Measurements from ENCODE around the gene STAT4. TPM values are rescaled to one million over a fixed set of nuclear protein-coding genes. Genes with fewer than 3 reads are reported as not detected.

Gene STAT4
- polyA plus RNA-seq, 1 donor, result 1.5 TPM

GRCh38 chr2:191173206-191173605 lies 22.4 kb upstream of the STAT4 start:
- no peak for DNase-seq

DNA sequence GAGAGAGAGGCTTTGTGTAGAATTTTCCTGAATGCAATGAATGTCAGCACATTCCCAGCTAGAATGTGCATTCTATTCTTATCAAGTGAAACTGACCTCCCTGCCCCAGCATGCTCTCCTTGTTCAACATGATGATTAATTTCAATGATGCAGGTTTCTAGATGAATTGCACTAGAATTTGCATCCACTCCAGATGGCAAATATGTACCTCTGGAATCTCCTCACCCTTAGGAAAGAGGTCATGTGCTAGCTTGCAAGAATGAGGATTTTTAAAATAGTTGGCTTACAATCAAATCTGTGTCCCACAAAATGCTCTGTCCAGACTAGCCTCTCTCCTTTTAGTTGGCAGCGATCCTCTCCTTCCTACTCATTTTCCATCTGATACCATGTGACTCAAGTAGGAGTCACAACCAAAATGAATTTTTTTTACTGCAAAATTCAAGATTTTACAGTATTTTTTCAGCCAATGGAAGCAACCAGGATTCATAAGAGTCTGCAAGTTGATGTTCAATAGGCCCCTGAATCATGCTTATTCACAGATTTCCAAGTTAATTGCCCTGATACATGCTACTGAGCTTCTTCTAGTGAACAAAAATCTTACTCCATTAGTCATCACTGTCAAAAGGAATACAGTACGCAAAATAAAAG lies 21.0 kb upstream of the STAT4 start:
- no peak for DNase-seq

- DNase-seq, result no peak
Measured at GRCh38 chr2:191171286-191171685, 20.5 kb upstream of the STAT4 start.

DNA sequence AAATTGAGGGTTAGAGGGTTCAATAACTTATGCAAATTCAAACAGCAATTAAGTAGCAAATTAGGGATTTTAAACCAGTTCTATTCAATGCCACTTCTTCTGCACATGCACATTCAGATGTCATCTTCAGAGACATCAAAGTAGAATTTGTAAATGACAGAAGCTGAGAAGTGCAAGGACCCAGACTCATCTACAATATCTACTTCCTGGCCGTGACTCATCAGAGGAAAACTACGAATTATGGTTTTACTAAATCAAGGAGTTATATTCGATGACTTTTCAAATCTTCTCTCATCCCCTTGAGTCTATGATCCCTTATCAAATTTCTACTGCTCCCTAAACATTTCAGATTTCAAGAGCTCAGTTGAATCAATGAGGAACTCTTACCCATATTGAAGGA lies 20.0 kb upstream of the STAT4 start:
- no peak for DNase-seq

DNA sequence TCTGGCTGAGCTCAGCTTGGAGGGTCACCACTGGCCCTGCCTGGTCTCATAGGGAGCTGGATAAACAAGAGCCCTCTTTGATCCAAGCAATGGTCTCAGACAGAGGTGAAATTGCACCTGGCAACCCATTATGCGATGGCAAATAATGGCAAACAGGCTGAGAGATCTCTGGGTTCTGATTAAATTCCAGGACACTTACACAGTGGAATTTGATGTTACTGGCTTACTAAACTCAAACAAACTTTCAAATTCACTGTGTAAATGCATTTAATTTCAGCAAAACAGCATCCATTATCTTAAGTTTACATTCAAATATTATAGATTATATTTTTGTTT lies 19.5 kb upstream of the STAT4 start:
- no peak for DNase-seq

- no peak for DNase-seq
Measured at GRCh38 chr2:191169456-191170300, 18.9 kb upstream of the STAT4 start.

- DNase-seq, result no peak
Measured at GRCh38 chr2:191167766-191168165, 17.0 kb upstream of the STAT4 start.

- DNase-seq, result no peak
Measured at GRCh38 chr2:191166756-191167445, 16.1 kb upstream of the STAT4 start.

- DNase-seq, result no peak
Measured at GRCh38 chr2:191166111-191166755, 15.4 kb upstream of the STAT4 start.

DNA sequence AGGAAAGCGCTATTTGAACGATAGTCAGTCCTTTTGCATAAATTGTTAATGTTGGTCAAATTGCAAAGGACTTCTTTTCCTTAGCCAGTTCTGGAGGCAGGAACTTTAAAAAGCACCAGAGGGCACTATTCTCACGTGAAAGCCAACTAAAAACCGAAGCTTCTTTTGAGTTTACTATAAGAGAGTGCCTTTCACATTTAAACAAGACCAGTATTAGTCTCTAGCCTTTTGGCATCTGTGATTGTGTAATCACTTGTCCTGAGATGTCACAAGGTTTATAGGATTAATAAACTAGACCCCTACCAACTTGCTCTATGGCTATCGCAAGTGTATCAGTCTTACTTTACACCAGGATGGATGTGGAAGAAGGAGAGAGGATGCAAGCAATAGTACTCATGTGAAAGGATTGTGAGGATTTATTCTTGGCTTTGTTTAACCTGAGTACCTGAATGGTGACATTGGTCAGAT lies 14.4 kb upstream of the STAT4 start:
- no peak for DNase-seq

DNA sequence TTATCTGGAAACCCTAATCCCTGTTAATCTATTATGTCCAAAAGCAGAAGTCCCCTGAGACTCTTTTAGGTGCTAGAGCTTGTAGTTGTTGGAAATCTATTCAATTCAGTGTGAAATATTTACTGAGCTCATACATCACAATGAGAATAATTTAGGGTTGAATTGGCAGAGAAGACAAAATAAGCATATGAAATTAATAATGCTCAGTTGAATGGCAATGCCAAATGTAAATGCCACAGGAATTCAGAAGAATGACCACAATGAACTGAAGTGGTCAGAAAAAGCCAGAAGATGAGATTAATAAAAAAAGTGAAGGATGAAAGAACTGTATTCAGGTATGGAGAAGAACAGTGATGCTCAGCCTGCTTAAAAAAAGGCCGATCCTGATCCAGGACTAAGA lies 8.0 kb upstream of the STAT4 start:
- DNase-seq, result no peak

- DNase-seq, result no peak
Measured at GRCh38 chr2:191158193-191158592, 7.4 kb upstream of the STAT4 start.

GRCh38 chr2:191155608-191156071 lies 4.8 kb upstream of the STAT4 start:
- DNase-seq, result no peak

DNA sequence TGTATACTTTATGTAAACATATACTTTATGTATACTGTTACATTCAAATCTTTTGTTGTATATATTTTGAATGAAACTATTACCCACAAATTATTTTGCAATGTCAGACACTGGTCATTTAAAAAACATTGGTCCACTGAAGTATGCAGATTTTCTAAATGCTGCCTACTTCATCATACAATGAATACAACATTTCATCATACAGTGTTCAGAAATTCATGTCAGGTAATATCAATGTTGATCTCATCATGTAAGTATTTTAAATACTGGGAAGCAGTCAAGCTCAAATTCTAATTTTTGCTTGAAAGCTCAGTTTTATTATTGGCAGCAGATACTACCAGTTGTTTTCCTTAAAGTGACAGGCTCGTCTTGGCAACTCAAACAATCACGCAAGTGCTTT lies 2.9 kb upstream of the STAT4 start:
- DNase-seq, result no peak

GRCh38 chr2:191152482-191153240 lies 1.9 kb upstream of the STAT4 start:
- DNase-seq, result no peak

DNA sequence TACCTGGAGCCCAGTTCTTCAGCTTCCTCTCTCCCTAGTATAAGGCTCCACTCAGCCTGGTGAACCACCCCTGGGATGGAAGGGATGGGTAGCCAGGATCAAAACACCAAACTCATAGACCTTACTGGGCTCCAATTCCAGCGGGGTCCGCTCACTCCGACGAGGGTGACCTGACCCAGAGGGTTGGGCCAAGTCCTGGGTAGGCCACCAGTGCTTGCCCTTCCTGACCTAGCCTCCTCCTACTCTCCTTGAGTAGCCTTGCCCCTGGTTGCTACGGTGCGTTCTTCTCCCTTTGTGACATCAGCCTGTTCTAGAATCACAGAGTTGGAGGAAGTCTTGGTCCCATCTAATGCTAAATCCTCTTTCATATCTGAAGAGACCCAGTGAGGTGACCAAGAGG lies 537 bp upstream of the STAT4 start:
- DNase-seq, result no peak

DNA sequence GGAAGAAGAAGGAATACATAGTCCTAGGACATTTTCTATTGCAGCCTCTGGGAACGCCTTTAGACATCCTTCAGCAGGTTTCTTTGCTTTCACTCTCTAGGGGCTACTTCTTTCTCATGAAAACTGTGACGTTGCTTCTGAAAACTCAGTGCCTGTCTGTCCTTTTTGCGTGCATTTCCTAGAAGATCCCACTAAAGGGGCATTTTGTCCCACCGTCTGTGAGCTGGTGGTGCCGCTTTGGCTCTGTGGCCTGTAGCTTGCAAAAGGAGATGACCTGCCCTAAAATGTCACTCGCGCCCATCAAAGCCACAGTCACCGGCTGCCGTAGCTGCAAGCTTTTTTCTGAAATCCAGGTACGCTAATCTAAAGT lies 579 bp downstream of the STAT4 start:
- DNase-seq, result no peak

DNA sequence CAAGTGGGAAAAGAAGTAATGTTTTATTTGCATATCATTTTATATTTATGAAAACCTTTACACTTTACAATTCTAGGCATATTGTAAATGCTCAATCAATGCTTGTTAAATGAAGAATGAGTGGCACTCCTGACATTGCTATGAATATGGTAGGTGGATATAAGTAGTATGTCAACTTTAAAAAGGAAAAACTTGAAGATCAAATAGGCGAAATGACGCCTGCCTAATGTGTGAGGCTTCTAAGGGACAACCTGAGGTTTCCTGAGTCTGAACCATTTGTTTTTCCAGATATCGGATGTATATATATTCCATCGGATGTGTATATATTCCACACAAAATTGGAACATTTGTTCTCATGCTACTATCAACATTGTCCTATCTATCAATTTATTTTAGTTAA lies 1.4 kb downstream of the STAT4 start:
- DNase-seq, result no peak

DNA sequence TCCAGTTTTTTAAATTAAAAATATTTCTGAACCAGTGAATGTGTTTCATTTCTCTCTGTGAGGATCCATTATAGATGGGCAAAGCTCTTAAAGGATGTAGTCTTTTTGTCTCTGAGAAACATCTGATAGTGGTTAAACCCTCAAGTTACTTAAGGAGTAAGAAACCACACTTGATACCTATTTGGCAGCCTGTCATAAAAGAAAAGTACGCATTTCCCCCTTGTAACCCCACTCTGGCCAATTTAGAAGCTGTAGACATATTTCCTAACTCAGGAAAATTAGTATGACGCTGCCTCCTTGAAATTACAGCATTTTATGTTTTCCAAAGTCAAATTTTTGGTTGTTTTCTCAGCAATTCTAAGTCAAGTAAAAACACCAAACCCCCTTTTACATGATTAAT lies 2.0 kb downstream of the STAT4 start:
- DNase-seq, result no peak

DNA sequence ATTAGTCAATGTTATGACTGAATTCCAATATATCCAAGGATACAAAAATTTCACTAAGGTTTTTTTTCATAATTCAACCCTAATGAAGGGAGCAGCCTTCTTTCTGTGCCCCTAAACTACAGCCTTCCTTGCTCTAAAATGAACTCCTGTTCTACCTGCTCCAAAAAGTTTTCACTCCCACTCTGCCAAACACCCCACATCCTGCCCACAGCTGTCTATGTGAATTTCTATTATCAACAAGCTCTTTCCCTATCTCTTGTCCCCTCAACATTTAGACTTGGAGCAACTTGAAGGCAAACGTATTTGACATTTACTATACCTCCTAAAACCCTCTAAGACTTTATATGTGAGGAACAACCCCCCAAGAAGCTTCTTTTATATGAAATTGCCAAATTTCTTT lies 2.5 kb downstream of the STAT4 start:
- no peak for DNase-seq

GRCh38 chr2:191145769-191146471 lies 4.9 kb downstream of the STAT4 start:
- DNase-seq, result no peak

DNA sequence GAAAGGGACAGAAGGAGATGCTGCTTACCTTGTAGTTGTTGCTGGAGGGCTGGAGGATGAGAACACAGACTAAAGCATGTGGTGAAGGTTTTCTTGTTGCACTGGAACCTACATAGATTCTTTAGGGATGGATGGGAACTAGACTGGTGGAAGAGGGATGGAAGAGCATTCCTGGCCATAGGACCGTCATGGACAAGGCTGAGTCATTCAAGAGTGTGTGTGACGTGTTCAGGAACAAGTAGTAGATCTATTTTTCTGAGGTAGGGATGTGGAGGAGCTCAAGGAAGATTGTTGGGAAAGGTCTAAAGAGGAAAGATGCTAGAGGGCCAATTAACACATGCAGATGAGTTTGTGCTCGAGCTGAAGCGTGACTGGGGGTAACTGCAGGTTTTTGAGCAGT lies 6.6 kb downstream of the STAT4 start:
- no peak for DNase-seq

Measured in hindlimb muscle (tissue), 1 donor.